H9 (cell line): ENCODE results near the gene MC1R. TPM values are rescaled to one million over a fixed set of nuclear protein-coding genes. Genes with fewer than 3 reads are reported as not detected.

ENCODE experiments used
- DNase-seq: peaks from one replicate; pipeline ENCODE4 v3.0.0-alpha.2; 2017
- H2AFZ ChIP-seq: one replicate; pipeline ENCODE4 v1.6.1; 2013; ENCODE audit warnings: mild to moderate bottlenecking, low read length, control low read depth, moderate library complexity
- H2AK5ac ChIP-seq: 2 replicates; pipeline ENCODE4 v1.6.1; 2013; ENCODE audit warnings: low read length, control low read depth, mixed read lengths; ENCODE audit not compliant: insufficient read length
- H2BK120ac ChIP-seq: one replicate; pipeline ENCODE4 v1.6.1; 2013; ENCODE audit warnings: low read depth, mild to moderate bottlenecking, low read length, control low read depth, inconsistent platforms; ENCODE audit not compliant: poor library complexity, severe bottlenecking
- H2BK12ac ChIP-seq: 2 replicates; pipeline ENCODE4 v1.6.1; 2013; ENCODE audit warnings: low read length, control low read depth, mixed read lengths, low read depth; ENCODE audit not compliant: insufficient read length
- H2BK15ac ChIP-seq: 2 replicates; pipeline ENCODE4 v1.6.1; 2013; ENCODE audit warnings: low read depth, low read length, control low read depth
- H2BK20ac ChIP-seq: one replicate; pipeline ENCODE4 v1.6.1; 2013; ENCODE audit warnings: low read depth, mild to moderate bottlenecking, low read length, control low read depth, inconsistent platforms; ENCODE audit not compliant: poor library complexity, severe bottlenecking
- H2BK5ac ChIP-seq: 2 replicates; pipeline ENCODE4 v1.6.1; 2013; ENCODE audit warnings: low read length, control low read depth, mixed read lengths; ENCODE audit not compliant: insufficient read length
- H3K14ac ChIP-seq: 2 replicates; pipeline ENCODE4 v1.6.1; 2013; ENCODE audit warnings: low read length, control low read depth; ENCODE audit not compliant: insufficient read depth
- H3K18ac ChIP-seq: 2 replicates; pipeline ENCODE4 v1.6.1; 2013; ENCODE audit warnings: low read depth, mild to moderate bottlenecking, mixed read lengths, low read length, control low read depth; ENCODE audit not compliant: insufficient read length
- H3K23ac ChIP-seq: 2 replicates; pipeline ENCODE4 v1.6.1; 2013; ENCODE audit warnings: low read length, control low read depth, mixed read lengths, low read depth; ENCODE audit not compliant: insufficient read length
- H3K23me2 ChIP-seq: 2 replicates; pipeline ENCODE4 v1.6.1; 2013; ENCODE audit warnings: low read depth, mild to moderate bottlenecking, mixed read lengths, low read length, control low read depth; ENCODE audit not compliant: insufficient read length, poor library complexity, severe bottlenecking
- H3K27ac ChIP-seq: 2 replicates; pipeline ENCODE4 v1.5.1; 2013; ENCODE audit warnings: low read length, control low read depth, mixed read lengths, low read depth; ENCODE audit not compliant: insufficient read length
- H3K27me3 ChIP-seq: 2 replicates; pipeline ENCODE4 v1.6.1; 2013; ENCODE audit warnings: low read length, control low read depth, inconsistent platforms; ENCODE audit not compliant: insufficient read depth
- H3K4ac ChIP-seq: 2 replicates; pipeline ENCODE4 v1.6.1; 2013; ENCODE audit warnings: low read depth, mild to moderate bottlenecking, control low read depth, inconsistent platforms, low read length, moderate library complexity
- H3K4me1 ChIP-seq: 2 replicates; pipeline ENCODE4 v1.6.1; 2013; ENCODE audit warnings: low read length, control low read depth, inconsistent platforms; ENCODE audit not compliant: insufficient read depth
- H3K4me2 ChIP-seq: 2 replicates; pipeline ENCODE4 v1.6.1; 2013; ENCODE audit warnings: low read length, control low read depth, mixed read lengths; ENCODE audit not compliant: insufficient read length, insufficient read depth
- H3K56ac ChIP-seq: 2 replicates; pipeline ENCODE4 v1.6.1; 2013; ENCODE audit warnings: low read depth, mild to moderate bottlenecking, mixed read lengths, low read length, control low read depth; ENCODE audit not compliant: insufficient read length
- H3K79me1 ChIP-seq: 2 replicates; pipeline ENCODE4 v1.6.1; 2013; ENCODE audit warnings: low read depth, mild to moderate bottlenecking, moderate library complexity, low read length, control low read depth, inconsistent platforms; ENCODE audit not compliant: insufficient read depth, poor library complexity, severe bottlenecking
- H3K79me2 ChIP-seq: 2 replicates; pipeline ENCODE4 v1.6.1; 2013; ENCODE audit warnings: low read length, control low read depth, inconsistent platforms; ENCODE audit not compliant: insufficient read depth
- H3K9ac ChIP-seq: 2 replicates; pipeline ENCODE4 v1.6.1; 2013; ENCODE audit warnings: low read length, control low read depth, mixed read lengths; ENCODE audit not compliant: insufficient read length; ENCODE audit errors: extremely low read depth
- H3K9me3 ChIP-seq: one replicate; pipeline ENCODE4 v1.6.1; 2013; ENCODE audit warnings: low read depth, low read length, inconsistent platforms; ENCODE audit not compliant: control insufficient read depth
- H3T11ph ChIP-seq: one replicate; pipeline ENCODE4 v1.6.1; 2013; ENCODE audit warnings: mild to moderate bottlenecking, low read length, control low read depth, inconsistent platforms
- H4K20me1 ChIP-seq: one replicate; pipeline ENCODE4 v1.6.1; 2013; ENCODE audit not compliant: control insufficient read depth, insufficient read length, insufficient read depth
- H4K5ac ChIP-seq: 2 replicates; pipeline ENCODE4 v1.6.1; 2013; ENCODE audit warnings: low read depth, mild to moderate bottlenecking, mixed read lengths, low read length, control low read depth; ENCODE audit not compliant: insufficient read length
- H4K8ac ChIP-seq: replicated peaks from 2 replicates; pipeline ENCODE4 v1.6.1; 2013; ENCODE audit warnings: low read length, control low read depth, mixed read lengths, low read depth; ENCODE audit not compliant: insufficient read length
- H4K91ac ChIP-seq: 2 replicates; pipeline ENCODE4 v1.6.1; 2013; ENCODE audit warnings: low read depth, mild to moderate bottlenecking, moderate library complexity, mixed read lengths, low read length, control low read depth; ENCODE audit not compliant: insufficient read length
- H3K27ac Mint-ChIP-seq, 3 experiments: 2 replicates in 2 of 3; 3 replicates in 1 of 3; pipeline ENCODE4 v1.8.0; 2020 to 2021; ENCODE audit warnings: mixed read lengths in 3 of 3, mild to moderate bottlenecking in 1 of 3, moderate library complexity in 1 of 3
- H3K27me3 Mint-ChIP-seq: 2 replicates; pipeline ENCODE4 v1.8.0; 2021; ENCODE audit warnings: low read depth, mild to moderate bottlenecking, moderate library complexity, mixed read lengths
- H3K36me3 Mint-ChIP-seq, 3 experiments: 2 replicates in 2 of 3; 3 replicates in 1 of 3; pipeline ENCODE4 v1.8.0; 2020 to 2021; ENCODE audit warnings: low read depth in 3 of 3, mixed read lengths in 3 of 3; ENCODE audit not compliant: insufficient read depth in 1 of 3
- H3K4me1 Mint-ChIP-seq, 2 experiments: 2 replicates each; pipeline ENCODE4 v1.8.0; 2020; ENCODE audit warnings: mixed read lengths in 2 of 2
- H3K4me3 Mint-ChIP-seq, 2 experiments: 2 replicates in 1 of 2; 3 replicates in 1 of 2; pipeline ENCODE4 v1.8.0; 2020 to 2021; ENCODE audit warnings: mild to moderate bottlenecking in 2 of 2, mixed read lengths in 2 of 2, moderate library complexity in 1 of 2
- H3K9me3 Mint-ChIP-seq, 2 experiments: 2 replicates in 1 of 2; 3 replicates in 1 of 2; pipeline ENCODE4 v1.8.0; 2020; ENCODE audit warnings: mild to moderate bottlenecking in 2 of 2, mixed read lengths in 2 of 2, moderate library complexity in 1 of 2
- WGBS: extraction: QIAGEN DNeasy Blood & Tissue Kit; methylation state at CpG from one replicate; pipeline ENCODE4 v1.1.7; 2013; ENCODE audit warnings: missing lambda C conversion rate, low lambda C conversion rate, mixed read lengths; ENCODE audit not compliant: insufficient read length; ENCODE audit errors: extremely low coverage; 5-methylcytosine and 5-hydroxymethylcytosine counted together
- total RNA-seq: library from RNA; stranded (reverse); gene quantifications from 2 replicates; pipeline ENCODE4 v1.2.1, GENCODE V29; 2021
- TF ChIP-seq, protein P1 (sequence below): fragments of 200-600 bp; sonication (generic); conservative IDR thresholded peaks from 3 replicates; pipeline ENCODE4 v1.8.0; 2021; ENCODE audit warnings: antibody characterized with exemption, mild to moderate bottlenecking

Gene MC1R
- total RNA-seq, 1 experiment from 2014 or later = 4.7 TPM

- H3K4me1 ChIP-seq = no peaks in the 10 kb centered on the region
- H2BK120ac ChIP-seq = no peak overlapping the region
- H4K20me1 ChIP-seq = no peaks in the 10 kb centered on the region
- no peak overlapping the region for H3K18ac ChIP-seq
- Mint-ChIP-seq H3K4me1 (peaks cover 2 to 5% of the 10 kb centered on the region in 2 experiments; a peak in 2 of 4 replicates), H3K27ac (no peak overlapping the region), H3K4me3 (no peak overlapping the region), H3K27me3 (no peaks in the 10 kb centered on the region), H3K36me3 (peaks cover 30 to 46% (median 44%) of the 10 kb centered on the region in 3 experiments; a peak in 6 of 7 replicates), H3K9me3 (peaks cover 6 to 13% of the 10 kb centered on the region in 2 experiments; a peak in 3 of 5 replicates)
- WGBS = no CpG with 5 or more reads among the region's 4 CpGs
- H3K79me1 ChIP-seq = no peaks in the 10 kb centered on the region
- TF ChIP-seq, protein P1, sequence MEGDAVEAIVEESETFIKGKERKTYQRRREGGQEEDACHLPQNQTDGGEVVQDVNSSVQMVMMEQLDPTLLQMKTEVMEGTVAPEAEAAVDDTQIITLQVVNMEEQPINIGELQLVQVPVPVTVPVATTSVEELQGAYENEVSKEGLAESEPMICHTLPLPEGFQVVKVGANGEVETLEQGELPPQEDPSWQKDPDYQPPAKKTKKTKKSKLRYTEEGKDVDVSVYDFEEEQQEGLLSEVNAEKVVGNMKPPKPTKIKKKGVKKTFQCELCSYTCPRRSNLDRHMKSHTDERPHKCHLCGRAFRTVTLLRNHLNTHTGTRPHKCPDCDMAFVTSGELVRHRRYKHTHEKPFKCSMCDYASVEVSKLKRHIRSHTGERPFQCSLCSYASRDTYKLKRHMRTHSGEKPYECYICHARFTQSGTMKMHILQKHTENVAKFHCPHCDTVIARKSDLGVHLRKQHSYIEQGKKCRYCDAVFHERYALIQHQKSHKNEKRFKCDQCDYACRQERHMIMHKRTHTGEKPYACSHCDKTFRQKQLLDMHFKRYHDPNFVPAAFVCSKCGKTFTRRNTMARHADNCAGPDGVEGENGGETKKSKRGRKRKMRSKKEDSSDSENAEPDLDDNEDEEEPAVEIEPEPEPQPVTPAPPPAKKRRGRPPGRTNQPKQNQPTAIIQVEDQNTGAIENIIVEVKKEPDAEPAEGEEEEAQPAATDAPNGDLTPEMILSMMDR = no peak
- no peak overlapping the region for H3K4me2 ChIP-seq
- no peak overlapping the region for H2BK20ac ChIP-seq
- no peak overlapping the region for H2BK12ac ChIP-seq
- H4K8ac ChIP-seq = no peak overlapping the region
- no peak overlapping the region for H2AFZ ChIP-seq
- H3K9me3 ChIP-seq = peaks cover 7% of the 10 kb centered on the region
- DNase-seq = no peak
- H3K9ac ChIP-seq = no peak overlapping the region
- H2AK5ac ChIP-seq = no peak overlapping the region
- H3K56ac ChIP-seq = no peak overlapping the region
- no peaks in the 10 kb centered on the region for H3K79me2 ChIP-seq
- H3K4ac ChIP-seq = no peak overlapping the region
- no peak overlapping the region for H2BK15ac ChIP-seq
- H4K91ac ChIP-seq = no peak overlapping the region
- H3K27me3 ChIP-seq = no peaks in the 10 kb centered on the region
- no peak overlapping the region for H3K27ac ChIP-seq
- H3K23ac ChIP-seq = no peak overlapping the region
- H3K14ac ChIP-seq = no peak overlapping the region
- no peaks in the 10 kb centered on the region for H3K23me2 ChIP-seq
- no peak overlapping the region for H4K5ac ChIP-seq
- H3T11ph ChIP-seq = no peak overlapping the region
- H2BK5ac ChIP-seq = no peak overlapping the region
Measured at GRCh38 chr16:89908236-89908635, 10.4 kb upstream of the MC1R start.
